H9 (cell line): Measurements from ENCODE around the gene ZDHHC9. TPM values are rescaled to one million over a fixed set of nuclear protein-coding genes. Genes with fewer than 3 reads are reported as not detected.

Experiments used
- DNase-seq: peaks from one replicate; pipeline ENCODE4 v3.0.0-alpha.2; 2017
- H2AFZ ChIP-seq: one replicate; pipeline ENCODE4 v1.6.1; 2013; ENCODE audit warnings: mild to moderate bottlenecking, low read length, control low read depth, moderate library complexity
- H2AK5ac ChIP-seq: 2 replicates; pipeline ENCODE4 v1.6.1; 2013; ENCODE audit warnings: low read length, control low read depth, mixed read lengths; ENCODE audit not compliant: insufficient read length
- H2BK120ac ChIP-seq: one replicate; pipeline ENCODE4 v1.6.1; 2013; ENCODE audit warnings: low read depth, mild to moderate bottlenecking, low read length, control low read depth, inconsistent platforms; ENCODE audit not compliant: poor library complexity, severe bottlenecking
- H2BK12ac ChIP-seq: 2 replicates; pipeline ENCODE4 v1.6.1; 2013; ENCODE audit warnings: low read length, control low read depth, mixed read lengths, low read depth; ENCODE audit not compliant: insufficient read length
- H2BK15ac ChIP-seq: 2 replicates; pipeline ENCODE4 v1.6.1; 2013; ENCODE audit warnings: low read depth, low read length, control low read depth
- H2BK20ac ChIP-seq: one replicate; pipeline ENCODE4 v1.6.1; 2013; ENCODE audit warnings: low read depth, mild to moderate bottlenecking, low read length, control low read depth, inconsistent platforms; ENCODE audit not compliant: poor library complexity, severe bottlenecking
- H2BK5ac ChIP-seq: 2 replicates; pipeline ENCODE4 v1.6.1; 2013; ENCODE audit warnings: low read length, control low read depth, mixed read lengths; ENCODE audit not compliant: insufficient read length
- H3K14ac ChIP-seq: 2 replicates; pipeline ENCODE4 v1.6.1; 2013; ENCODE audit warnings: low read length, control low read depth; ENCODE audit not compliant: insufficient read depth
- H3K18ac ChIP-seq: 2 replicates; pipeline ENCODE4 v1.6.1; 2013; ENCODE audit warnings: low read depth, mild to moderate bottlenecking, mixed read lengths, low read length, control low read depth; ENCODE audit not compliant: insufficient read length
- H3K23ac ChIP-seq: 2 replicates; pipeline ENCODE4 v1.6.1; 2013; ENCODE audit warnings: low read length, control low read depth, mixed read lengths, low read depth; ENCODE audit not compliant: insufficient read length
- H3K23me2 ChIP-seq: 2 replicates; pipeline ENCODE4 v1.6.1; 2013; ENCODE audit warnings: low read depth, mild to moderate bottlenecking, mixed read lengths, low read length, control low read depth; ENCODE audit not compliant: insufficient read length, poor library complexity, severe bottlenecking
- H3K27ac ChIP-seq: 2 replicates; pipeline ENCODE4 v1.5.1; 2013; ENCODE audit warnings: low read length, control low read depth, mixed read lengths, low read depth; ENCODE audit not compliant: insufficient read length
- H3K27me3 ChIP-seq: 2 replicates; pipeline ENCODE4 v1.6.1; 2013; ENCODE audit warnings: low read length, control low read depth, inconsistent platforms; ENCODE audit not compliant: insufficient read depth
- H3K4ac ChIP-seq: 2 replicates; pipeline ENCODE4 v1.6.1; 2013; ENCODE audit warnings: low read depth, mild to moderate bottlenecking, control low read depth, inconsistent platforms, low read length, moderate library complexity
- H3K4me1 ChIP-seq: 2 replicates; pipeline ENCODE4 v1.6.1; 2013; ENCODE audit warnings: low read length, control low read depth, inconsistent platforms; ENCODE audit not compliant: insufficient read depth
- H3K4me2 ChIP-seq: 2 replicates; pipeline ENCODE4 v1.6.1; 2013; ENCODE audit warnings: low read length, control low read depth, mixed read lengths; ENCODE audit not compliant: insufficient read length, insufficient read depth
- H3K56ac ChIP-seq: 2 replicates; pipeline ENCODE4 v1.6.1; 2013; ENCODE audit warnings: low read depth, mild to moderate bottlenecking, mixed read lengths, low read length, control low read depth; ENCODE audit not compliant: insufficient read length
- H3K79me1 ChIP-seq: 2 replicates; pipeline ENCODE4 v1.6.1; 2013; ENCODE audit warnings: low read depth, mild to moderate bottlenecking, moderate library complexity, low read length, control low read depth, inconsistent platforms; ENCODE audit not compliant: insufficient read depth, poor library complexity, severe bottlenecking
- H3K79me2 ChIP-seq: 2 replicates; pipeline ENCODE4 v1.6.1; 2013; ENCODE audit warnings: low read length, control low read depth, inconsistent platforms; ENCODE audit not compliant: insufficient read depth
- H3K9ac ChIP-seq: 2 replicates; pipeline ENCODE4 v1.6.1; 2013; ENCODE audit warnings: low read length, control low read depth, mixed read lengths; ENCODE audit not compliant: insufficient read length; ENCODE audit errors: extremely low read depth
- H3K9me3 ChIP-seq: one replicate; pipeline ENCODE4 v1.6.1; 2013; ENCODE audit warnings: low read depth, low read length, inconsistent platforms; ENCODE audit not compliant: control insufficient read depth
- H3T11ph ChIP-seq: one replicate; pipeline ENCODE4 v1.6.1; 2013; ENCODE audit warnings: mild to moderate bottlenecking, low read length, control low read depth, inconsistent platforms
- H4K20me1 ChIP-seq: one replicate; pipeline ENCODE4 v1.6.1; 2013; ENCODE audit not compliant: control insufficient read depth, insufficient read length, insufficient read depth
- H4K5ac ChIP-seq: 2 replicates; pipeline ENCODE4 v1.6.1; 2013; ENCODE audit warnings: low read depth, mild to moderate bottlenecking, mixed read lengths, low read length, control low read depth; ENCODE audit not compliant: insufficient read length
- H4K8ac ChIP-seq: replicated peaks from 2 replicates; pipeline ENCODE4 v1.6.1; 2013; ENCODE audit warnings: low read length, control low read depth, mixed read lengths, low read depth; ENCODE audit not compliant: insufficient read length
- H4K91ac ChIP-seq: 2 replicates; pipeline ENCODE4 v1.6.1; 2013; ENCODE audit warnings: low read depth, mild to moderate bottlenecking, moderate library complexity, mixed read lengths, low read length, control low read depth; ENCODE audit not compliant: insufficient read length
- H3K27ac Mint-ChIP-seq, 3 experiments: 2 replicates in 2 of 3; 3 replicates in 1 of 3; pipeline ENCODE4 v1.8.0; 2020 to 2021; ENCODE audit warnings: mixed read lengths in 3 of 3, mild to moderate bottlenecking in 1 of 3, moderate library complexity in 1 of 3
- H3K27me3 Mint-ChIP-seq: 2 replicates; pipeline ENCODE4 v1.8.0; 2021; ENCODE audit warnings: low read depth, mild to moderate bottlenecking, moderate library complexity, mixed read lengths
- H3K36me3 Mint-ChIP-seq, 3 experiments: 2 replicates in 2 of 3; 3 replicates in 1 of 3; pipeline ENCODE4 v1.8.0; 2020 to 2021; ENCODE audit warnings: low read depth in 3 of 3, mixed read lengths in 3 of 3; ENCODE audit not compliant: insufficient read depth in 1 of 3
- H3K4me1 Mint-ChIP-seq, 2 experiments: 2 replicates each; pipeline ENCODE4 v1.8.0; 2020; ENCODE audit warnings: mixed read lengths in 2 of 2
- H3K4me3 Mint-ChIP-seq, 2 experiments: 2 replicates in 1 of 2; 3 replicates in 1 of 2; pipeline ENCODE4 v1.8.0; 2020 to 2021; ENCODE audit warnings: mild to moderate bottlenecking in 2 of 2, mixed read lengths in 2 of 2, moderate library complexity in 1 of 2
- H3K9me3 Mint-ChIP-seq, 2 experiments: 2 replicates in 1 of 2; 3 replicates in 1 of 2; pipeline ENCODE4 v1.8.0; 2020; ENCODE audit warnings: mild to moderate bottlenecking in 2 of 2, mixed read lengths in 2 of 2, moderate library complexity in 1 of 2
- WGBS: extraction: QIAGEN DNeasy Blood & Tissue Kit; methylation state at CpG from one replicate; pipeline ENCODE4 v1.1.7; 2013; ENCODE audit warnings: missing lambda C conversion rate, low lambda C conversion rate, mixed read lengths; ENCODE audit not compliant: insufficient read length; ENCODE audit errors: extremely low coverage; 5-methylcytosine and 5-hydroxymethylcytosine counted together
- total RNA-seq: library from RNA; stranded (reverse); gene quantifications from 2 replicates; pipeline ENCODE4 v1.2.1, GENCODE V29; 2021
- TF ChIP-seq, protein P1 (sequence below): fragments of 200-600 bp; sonication (generic); conservative IDR thresholded peaks from 3 replicates; pipeline ENCODE4 v1.8.0; 2021; ENCODE audit warnings: antibody characterized with exemption, mild to moderate bottlenecking

Gene ZDHHC9
- total RNA-seq, 1 experiment from 2014 or later = 21.0 TPM

DNA sequence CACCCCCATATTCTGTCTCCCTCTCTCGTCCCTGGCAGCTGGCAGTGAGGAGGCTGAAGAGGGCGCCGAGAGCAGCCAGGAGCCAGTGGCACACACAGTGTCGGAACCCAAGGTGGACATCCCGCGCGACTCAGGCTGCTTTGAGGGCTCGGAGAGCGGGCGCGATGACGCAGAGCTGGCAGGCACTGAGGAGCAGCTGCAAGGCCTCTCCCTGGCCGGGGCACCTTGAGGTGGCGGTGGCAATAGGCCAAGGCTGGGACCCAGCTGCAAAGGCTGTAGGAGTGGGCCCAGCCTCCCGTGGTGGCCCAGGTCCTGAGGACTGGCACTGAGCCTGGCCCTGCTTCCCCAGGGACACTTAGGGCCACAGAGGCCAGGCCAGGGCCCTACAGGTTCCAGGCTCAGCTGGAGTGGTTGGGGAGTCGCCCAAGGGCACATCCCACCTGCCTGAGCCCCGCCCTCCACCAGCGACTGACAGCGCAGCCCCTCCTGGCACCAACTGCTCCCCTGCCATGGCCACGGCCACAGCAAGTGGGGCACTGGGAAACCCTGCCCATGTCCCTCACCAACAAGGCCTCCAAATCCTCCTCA is 50.0 kb downstream of the ZDHHC9 start:
- H3K14ac ChIP-seq = no peak overlapping the region
- H3K4me3 Mint-ChIP-seq = no peak overlapping the region
- no peak overlapping the region for H3T11ph ChIP-seq
- H2BK5ac ChIP-seq = no peak overlapping the region
- whole genome bisulfite sequencing = no CpG with 5 or more reads among the region's 20 CpGs
- no peak overlapping the region for H3K9ac ChIP-seq
- no peak overlapping the region for H3K27ac ChIP-seq
- H3K27me3 Mint-ChIP-seq = no peaks in the 10 kb centered on the region; the same call in 1 of the 2 replicates
- H2BK120ac ChIP-seq = no peak overlapping the region
- TF ChIP-seq, protein P1, sequence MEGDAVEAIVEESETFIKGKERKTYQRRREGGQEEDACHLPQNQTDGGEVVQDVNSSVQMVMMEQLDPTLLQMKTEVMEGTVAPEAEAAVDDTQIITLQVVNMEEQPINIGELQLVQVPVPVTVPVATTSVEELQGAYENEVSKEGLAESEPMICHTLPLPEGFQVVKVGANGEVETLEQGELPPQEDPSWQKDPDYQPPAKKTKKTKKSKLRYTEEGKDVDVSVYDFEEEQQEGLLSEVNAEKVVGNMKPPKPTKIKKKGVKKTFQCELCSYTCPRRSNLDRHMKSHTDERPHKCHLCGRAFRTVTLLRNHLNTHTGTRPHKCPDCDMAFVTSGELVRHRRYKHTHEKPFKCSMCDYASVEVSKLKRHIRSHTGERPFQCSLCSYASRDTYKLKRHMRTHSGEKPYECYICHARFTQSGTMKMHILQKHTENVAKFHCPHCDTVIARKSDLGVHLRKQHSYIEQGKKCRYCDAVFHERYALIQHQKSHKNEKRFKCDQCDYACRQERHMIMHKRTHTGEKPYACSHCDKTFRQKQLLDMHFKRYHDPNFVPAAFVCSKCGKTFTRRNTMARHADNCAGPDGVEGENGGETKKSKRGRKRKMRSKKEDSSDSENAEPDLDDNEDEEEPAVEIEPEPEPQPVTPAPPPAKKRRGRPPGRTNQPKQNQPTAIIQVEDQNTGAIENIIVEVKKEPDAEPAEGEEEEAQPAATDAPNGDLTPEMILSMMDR = no peak
- no peak overlapping the region for H4K91ac ChIP-seq
- H2BK15ac ChIP-seq = no peak overlapping the region
- no peak overlapping the region for H2BK20ac ChIP-seq
- no peak for DNase-seq
- H3K9me3 Mint-ChIP-seq = peaks cover 0 to 70% of the 10 kb centered on the region in 2 experiments; a peak in 2 of 5 replicates
- H3K79me1 ChIP-seq = no peaks in the 10 kb centered on the region
- no peak overlapping the region for H3K23ac ChIP-seq
- no peaks in the 10 kb centered on the region for H4K20me1 ChIP-seq
- H2BK12ac ChIP-seq = no peak overlapping the region
- H3K4me1 Mint-ChIP-seq = no peaks in the 10 kb centered on the region
- peaks cover 8 to 12% (median 11%) of the 10 kb centered on the region in 3 experiments for H3K36me3 Mint-ChIP-seq
- no peak overlapping the region for H2AK5ac ChIP-seq
- H3K27me3 ChIP-seq = no peaks in the 10 kb centered on the region
- peak overlapping the region in 1 of 3 experiments; percentile 50; a peak in 1 of 7 replicates for H3K27ac Mint-ChIP-seq
- H3K56ac ChIP-seq = no peak overlapping the region
- H4K8ac ChIP-seq = no peak overlapping the region
- H3K4ac ChIP-seq = no peak overlapping the region
- no peak overlapping the region for H4K5ac ChIP-seq
- H3K4me1 ChIP-seq = no peaks in the 10 kb centered on the region
- no peaks in the 10 kb centered on the region for H3K79me2 ChIP-seq
- H3K18ac ChIP-seq = no peak overlapping the region
- H3K23me2 ChIP-seq = no peaks in the 10 kb centered on the region
- no peaks in the 10 kb centered on the region for H3K9me3 ChIP-seq
- H2AFZ ChIP-seq = no peak overlapping the region
- H3K4me2 ChIP-seq = no peak overlapping the region
